GM12874 (cell line): ENCODE results near the gene HLA-DPA1.

Experiments used
- TF ChIP-seq, protein P1 (sequence below): IDR thresholded peaks from 2 replicates; pipeline ENCODE4 v1.5.1; 2011; ENCODE audit warnings: low read depth, mild to moderate bottlenecking, control low read depth, low read length, moderate library complexity; ENCODE audit not compliant: insufficient read depth

HLA-DPA1 gene

GRCh38 chr6:33114406-33114805 lies 41.0 kb upstream of the HLA-DPA1 start:
- TF ChIP-seq, protein P1, sequence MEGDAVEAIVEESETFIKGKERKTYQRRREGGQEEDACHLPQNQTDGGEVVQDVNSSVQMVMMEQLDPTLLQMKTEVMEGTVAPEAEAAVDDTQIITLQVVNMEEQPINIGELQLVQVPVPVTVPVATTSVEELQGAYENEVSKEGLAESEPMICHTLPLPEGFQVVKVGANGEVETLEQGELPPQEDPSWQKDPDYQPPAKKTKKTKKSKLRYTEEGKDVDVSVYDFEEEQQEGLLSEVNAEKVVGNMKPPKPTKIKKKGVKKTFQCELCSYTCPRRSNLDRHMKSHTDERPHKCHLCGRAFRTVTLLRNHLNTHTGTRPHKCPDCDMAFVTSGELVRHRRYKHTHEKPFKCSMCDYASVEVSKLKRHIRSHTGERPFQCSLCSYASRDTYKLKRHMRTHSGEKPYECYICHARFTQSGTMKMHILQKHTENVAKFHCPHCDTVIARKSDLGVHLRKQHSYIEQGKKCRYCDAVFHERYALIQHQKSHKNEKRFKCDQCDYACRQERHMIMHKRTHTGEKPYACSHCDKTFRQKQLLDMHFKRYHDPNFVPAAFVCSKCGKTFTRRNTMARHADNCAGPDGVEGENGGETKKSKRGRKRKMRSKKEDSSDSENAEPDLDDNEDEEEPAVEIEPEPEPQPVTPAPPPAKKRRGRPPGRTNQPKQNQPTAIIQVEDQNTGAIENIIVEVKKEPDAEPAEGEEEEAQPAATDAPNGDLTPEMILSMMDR = no peak

- TF ChIP-seq, protein P1 = no peak
Observed at GRCh38 chr6:33113755-33114154, 40.3 kb upstream of the HLA-DPA1 start.

DNA sequence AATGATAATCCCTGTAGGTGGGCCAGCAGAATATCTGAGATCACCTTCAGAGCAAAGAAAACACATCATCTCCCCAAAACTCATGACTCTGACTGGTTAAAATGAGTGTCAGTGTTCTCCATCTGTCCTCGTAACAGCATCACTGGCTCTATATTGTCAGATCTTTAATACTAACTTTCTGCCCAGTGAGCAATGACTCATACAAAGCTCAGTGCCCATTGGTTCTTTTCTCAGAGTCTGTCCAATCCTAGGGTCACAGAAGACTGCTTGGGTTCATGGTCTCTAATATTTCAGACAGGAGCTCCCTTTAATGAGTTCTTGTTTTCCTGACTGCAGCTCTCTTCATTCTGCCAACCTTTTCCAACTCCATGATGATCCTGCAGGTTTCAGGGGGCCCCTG lies 38.7 kb upstream of the HLA-DPA1 start:
- TF ChIP-seq, protein P1 = no peak

DNA sequence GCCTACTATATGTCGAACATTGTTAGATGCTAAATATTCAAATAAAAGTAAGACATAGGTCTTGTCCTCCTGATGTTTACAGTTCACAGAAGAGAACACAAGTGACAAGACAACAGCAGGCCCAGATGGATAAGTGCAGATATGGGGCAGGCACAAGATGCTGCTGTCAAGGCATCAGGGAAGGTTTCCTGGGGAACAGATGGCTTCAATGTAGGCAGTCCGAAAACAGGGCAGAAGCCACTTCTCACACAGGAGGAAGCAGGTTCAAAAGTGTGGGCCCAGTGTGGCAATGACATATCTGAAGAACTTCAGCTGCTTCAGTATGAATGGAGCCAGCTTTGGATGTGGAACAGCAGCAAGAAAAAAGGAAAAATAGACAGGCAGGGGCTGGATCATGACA lies 34.9 kb upstream of the HLA-DPA1 start:
- TF ChIP-seq, protein P1 = no peak

DNA sequence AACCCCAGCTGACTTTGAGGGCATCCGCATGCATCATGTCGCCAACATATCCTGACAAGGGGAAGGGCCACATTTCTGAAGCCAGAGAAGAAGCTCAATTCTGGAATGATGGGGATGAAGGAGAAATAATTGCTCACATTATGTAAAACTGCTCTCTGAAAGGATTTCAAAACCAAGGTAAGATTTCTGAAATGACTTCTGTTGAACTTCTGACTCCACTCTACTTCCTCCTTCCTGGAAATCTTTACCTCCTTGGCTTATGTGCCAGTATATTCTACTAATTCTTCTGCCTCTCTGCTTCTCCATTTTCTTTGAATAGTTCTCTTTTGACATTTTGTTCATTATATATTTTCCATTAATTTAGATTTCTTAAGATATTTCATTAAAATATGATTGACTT lies 34.2 kb upstream of the HLA-DPA1 start:
- TF ChIP-seq, protein P1 = no peak

- TF ChIP-seq, protein P1 = no peak
Observed at GRCh38 chr6:33105916-33106871, 32.7 kb upstream of the HLA-DPA1 start.

DNA sequence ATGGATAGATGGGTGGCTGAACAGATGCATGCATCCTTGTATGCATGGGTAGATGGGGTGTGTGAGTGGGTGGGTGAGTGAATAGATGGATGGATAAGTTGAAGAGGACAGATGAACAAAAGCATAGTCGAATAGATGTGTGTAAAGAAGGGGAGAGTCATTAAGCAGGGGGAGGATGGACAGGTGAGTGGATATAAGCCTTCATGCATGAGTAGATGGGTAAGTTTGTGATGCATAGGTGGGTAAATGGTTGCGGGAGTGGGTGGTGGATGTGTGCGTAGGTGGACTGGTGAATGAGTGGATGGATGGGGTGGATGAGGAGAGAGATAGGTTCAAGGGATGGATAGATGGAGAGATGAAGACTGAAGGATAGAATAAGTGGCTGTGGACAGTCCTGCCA lies 31.9 kb upstream of the HLA-DPA1 start:
- TF ChIP-seq, protein P1 = no peak
